T-helper 1 cell treated with Interleukin-12 subunit alpha and Interleukin-12 subunit beta and Interleukin-4 antibody, amounts not matched to agents 30 ng/mL and 1 ng/mL, for 36 hours (primary cell): Measurements from ENCODE around the gene SEL1L2. TPM values are rescaled to one million over a fixed set of nuclear protein-coding genes. Genes with fewer than 3 reads are reported as not detected.

Experiments
- intact Hi-C: fragments of 100-400 bp; cut with micrococcal nuclease; formaldehyde crosslinking; loops from one replicate; pipeline ENCODE4 v1.15.1; 2024
- total RNA-seq: library from RNA; stranded (reverse); gene quantifications from 2 replicates; pipeline ENCODE4 v1.2.3, GENCODE V29; 2022

Gene SEL1L2
- total RNA-seq, 1 donor from 2014 or later, result not detected

DNA sequence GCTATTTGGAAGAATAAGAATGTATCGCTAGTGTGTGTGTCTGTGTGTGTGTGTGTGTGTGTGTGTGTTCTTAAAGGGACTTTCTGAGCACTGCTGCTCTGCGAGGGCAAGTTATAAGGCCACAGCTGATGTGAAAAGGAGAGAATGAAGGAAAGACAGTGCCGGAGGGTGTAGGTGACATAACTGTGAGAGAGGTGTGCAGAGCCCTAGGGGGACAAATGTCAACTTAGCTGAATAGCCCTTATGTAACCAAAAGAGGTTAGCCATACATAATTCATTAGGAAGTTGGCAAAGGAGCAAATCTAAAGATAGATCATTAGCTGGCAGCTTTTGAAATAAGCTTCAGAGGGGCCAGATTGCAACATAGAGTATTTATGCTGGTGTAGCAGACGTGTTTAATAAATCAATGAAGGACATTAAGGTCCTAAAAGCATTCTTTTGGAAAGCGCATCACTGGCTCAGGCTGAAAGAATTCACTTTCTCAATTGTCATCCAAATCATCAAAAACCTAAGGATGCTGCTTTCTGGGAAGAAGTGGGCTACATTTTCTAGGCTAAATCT is 124.5 kb downstream of the SEL1L2 start:
- intact Hi-C loops, result no loop called here

DNA sequence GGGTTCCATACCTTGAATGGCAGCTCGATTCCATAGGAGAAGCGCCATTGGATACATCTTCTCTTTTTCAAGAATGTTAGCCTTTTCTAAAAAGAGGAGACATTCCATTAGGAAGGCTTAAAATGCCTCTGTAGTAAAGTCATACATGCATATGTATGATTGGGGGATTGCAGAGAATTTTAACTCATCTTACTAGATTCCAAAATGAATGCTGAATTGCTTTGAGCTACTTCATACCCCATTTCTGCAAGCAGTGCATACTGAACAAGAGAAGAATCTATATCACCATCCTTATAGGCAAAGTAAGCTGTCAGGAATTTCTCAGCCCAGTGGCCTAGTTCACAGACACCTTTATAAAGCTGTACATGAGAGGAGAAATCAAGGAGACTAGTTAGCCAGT is 125.3 kb downstream of the SEL1L2 start:
- intact Hi-C loops, result no loop called here

DNA sequence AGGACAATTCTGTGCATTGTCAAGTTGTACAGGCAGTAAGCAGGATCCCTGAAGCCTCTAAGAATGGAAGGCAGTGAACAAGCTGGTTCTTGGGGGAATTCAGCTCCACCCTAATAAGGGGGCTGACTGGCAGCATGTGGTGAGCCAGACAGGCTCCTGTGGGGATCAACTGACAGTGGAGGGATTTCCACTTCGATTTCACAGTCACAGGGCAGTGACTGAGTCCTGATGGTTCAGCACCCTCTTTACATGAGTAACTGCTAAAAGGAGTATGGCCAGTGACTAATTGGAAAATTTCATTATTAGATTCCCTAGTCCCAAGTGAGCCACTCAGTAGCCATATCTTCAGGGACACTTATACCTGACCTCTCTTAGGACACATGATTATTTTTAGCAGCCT is 127.2 kb downstream of the SEL1L2 start:
- intact Hi-C loops, result no loop called here

DNA sequence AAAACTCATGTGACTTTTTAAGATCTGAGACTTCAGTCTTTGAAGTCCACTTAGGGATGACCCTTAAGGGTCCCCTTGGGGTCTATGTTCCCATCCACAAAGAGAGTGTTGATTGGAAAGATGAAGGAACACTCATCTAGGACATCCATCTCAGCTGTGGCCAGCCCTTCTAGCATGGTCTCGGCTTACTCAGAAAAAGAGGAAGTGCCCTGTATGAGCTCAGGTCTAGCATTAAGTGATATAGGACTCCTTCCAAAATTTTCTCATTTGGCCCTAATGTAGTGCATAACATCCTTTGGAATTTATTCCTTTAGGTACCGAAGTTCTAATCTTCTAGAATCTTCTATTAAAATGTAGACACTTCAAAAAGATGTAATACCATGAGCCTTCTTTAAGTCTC is 128.2 kb downstream of the SEL1L2 start:
- intact Hi-C loops, result no loop called here

DNA sequence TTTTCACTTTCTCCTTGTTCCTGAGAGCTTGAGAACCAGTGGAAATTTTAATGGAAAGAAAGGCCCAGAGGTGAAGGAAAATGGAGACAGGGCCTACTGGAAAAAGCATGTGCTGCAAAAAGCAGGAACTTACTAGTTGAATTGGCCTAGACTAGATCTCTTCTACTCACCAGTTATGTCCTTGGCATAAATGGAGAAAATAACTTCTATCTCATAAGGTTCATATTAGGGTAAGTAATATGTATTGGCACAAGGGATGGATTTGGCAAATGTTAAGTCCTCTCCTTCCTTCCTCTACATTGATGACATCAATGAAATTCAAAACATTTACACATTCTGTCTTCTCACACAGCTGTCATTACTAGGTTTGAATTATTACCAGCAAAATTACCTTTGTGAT is 131.5 kb downstream of the SEL1L2 start:
- intact Hi-C loops, result no loop called here

DNA sequence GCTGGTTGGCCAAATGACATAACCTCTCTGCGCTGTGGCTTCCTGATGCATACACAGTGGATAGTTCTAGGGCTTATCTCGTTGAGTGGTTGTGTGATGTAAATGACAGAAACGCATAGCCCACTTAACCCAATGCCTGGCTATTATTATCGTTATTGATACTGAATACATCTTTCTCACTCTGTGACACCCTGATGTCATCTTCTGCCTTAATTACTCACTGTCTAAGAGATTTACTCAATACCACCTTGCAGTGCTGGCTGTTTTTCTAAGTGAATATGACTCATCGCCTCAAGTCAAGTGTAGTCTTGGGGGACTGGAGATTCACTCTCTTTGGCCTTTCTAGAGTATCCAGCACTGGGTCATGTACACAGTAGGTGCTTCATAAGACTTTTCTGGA is 132.0 kb downstream of the SEL1L2 start:
- intact Hi-C loops, result no loop called here

DNA sequence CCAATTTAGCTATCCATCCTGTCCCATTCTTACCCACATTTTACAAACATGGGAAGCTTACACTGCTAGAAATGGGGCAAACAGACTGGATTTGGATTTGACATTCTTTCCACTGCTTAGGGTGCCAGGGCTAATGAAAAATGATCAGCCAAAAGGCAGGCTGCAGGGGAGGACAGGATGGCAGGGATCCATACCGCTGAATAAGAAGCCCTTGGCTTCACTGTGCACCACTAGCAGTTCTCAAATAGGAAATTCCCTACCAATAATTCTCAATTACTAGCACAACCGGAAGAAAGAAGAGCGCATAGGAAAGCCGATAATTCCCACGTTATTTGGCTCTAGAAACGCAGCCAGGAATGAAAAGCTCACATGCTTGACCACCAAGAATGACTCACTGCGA is 132.5 kb downstream of the SEL1L2 start:
- intact Hi-C loops, result no loop called here

DNA sequence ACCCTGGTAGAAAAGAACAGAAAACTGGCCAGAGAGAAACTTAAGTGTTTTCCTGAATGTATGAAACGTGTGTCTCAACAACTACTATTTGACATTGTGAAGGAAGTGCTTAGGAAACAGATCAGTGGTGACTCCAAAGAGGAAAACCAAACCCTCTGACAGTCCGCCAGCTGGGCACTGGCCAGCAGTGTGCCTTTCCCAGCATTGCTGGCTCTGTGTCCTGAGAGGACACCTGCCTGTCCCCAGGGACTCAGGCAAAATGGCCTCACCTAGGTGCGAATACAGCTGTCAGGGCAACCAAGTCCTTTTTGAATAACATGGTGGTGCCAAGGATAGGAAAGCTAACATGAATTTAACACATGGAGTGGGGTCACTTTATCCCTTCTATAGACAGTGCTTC is 133.1 kb downstream of the SEL1L2 start:
- intact Hi-C loops, result no loop called here

DNA sequence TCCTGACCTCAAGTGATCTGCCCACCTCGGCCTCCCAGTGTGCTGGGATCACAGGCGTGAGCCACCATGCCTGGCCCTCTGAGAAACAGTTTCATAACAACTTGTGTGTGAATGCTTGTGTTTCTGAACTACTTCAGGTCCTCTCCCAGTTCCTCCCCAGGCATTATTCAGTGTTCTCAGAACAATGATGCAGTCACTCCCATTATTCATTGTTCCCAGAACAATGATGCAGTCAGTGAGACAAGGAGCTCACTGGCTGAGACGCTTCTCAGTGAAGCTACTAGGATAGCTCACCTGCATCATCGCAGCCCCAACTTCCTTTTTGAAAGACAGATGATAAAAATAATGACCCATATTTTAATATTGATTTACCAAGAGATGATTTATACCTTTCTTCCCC is 134.1 kb downstream of the SEL1L2 start:
- intact Hi-C loops, result no loop called here

DNA sequence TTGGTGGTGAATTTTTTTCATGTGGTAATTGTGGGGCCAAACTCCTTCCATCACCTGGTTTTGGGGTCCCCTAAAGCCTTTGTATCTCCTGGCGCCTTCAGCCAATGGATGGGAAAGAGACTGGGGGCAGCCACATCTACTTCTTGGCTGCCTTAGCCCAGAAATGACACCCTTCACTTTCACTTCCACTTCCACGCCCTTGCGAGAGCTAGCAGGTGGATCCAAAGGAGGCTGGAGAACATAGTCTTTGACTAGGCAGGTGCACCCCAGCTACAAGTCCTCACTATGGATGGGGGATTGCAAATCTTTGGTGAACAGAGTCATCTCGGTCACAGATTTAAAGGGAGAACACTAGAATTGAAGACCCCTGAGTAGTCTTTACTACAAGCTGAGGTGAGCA is 134.8 kb downstream of the SEL1L2 start:
- intact Hi-C loops, result no loop called here

DNA sequence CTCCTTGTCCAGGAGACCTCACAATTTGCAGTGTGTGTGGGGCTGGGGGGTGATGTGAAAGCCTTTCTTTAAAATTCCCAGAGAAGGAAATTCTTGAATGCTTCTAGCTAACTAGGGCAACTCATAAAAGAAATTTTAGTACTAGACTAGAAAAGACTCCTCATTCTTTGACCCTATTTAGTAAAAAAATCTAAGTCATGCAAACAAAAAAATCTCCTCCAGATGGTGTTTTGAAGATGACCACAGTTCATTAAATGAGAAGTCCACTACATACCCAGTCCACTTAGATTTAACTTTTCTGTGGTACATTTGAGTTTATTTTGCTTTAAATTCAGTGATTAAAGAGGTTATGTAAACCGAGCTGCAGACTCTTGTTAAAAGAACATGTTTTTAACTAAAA is 138.1 kb downstream of the SEL1L2 start:
- intact Hi-C loops, result no loop called here

DNA sequence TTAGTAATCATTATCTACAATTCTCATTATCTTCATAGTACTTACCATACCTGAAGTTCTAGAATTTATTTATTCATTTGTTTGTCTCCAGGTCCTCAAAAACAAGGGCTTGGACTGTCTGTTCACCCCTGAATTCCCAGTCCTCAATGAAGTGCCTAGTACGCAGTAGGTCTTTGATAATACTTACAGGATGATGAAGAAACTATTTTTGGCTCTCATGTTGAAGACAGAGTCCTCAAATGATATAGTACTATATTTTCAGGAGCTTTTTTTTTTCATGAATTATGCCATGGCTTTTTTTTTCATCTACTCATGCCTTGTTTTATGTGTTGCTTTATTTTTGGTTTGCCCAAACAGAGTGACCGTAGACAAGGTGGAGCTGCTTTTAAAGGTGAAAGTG is 139.1 kb downstream of the SEL1L2 start:
- intact Hi-C loops, result no loop called here

DNA sequence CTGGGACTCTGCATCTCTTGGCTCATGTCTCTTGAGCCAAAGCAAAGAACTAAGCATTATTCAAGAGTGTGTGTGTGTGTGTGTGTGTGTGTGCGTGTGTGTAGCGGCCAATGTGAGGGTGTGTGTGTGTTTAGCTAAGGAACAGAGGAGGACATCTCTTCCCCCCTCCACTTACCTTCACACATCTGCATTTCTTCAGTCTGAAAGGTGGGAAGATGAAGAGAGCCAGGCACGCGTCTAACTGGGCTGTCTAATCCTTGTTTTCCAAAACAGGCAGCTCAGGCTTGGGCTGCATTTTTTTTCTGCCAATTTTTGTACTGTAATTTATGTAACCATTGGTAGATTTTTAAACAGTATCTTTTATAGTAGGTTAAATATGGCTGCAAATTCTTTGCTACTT is 146.1 kb downstream of the SEL1L2 start:
- intact Hi-C loops, result no loop called here

DNA sequence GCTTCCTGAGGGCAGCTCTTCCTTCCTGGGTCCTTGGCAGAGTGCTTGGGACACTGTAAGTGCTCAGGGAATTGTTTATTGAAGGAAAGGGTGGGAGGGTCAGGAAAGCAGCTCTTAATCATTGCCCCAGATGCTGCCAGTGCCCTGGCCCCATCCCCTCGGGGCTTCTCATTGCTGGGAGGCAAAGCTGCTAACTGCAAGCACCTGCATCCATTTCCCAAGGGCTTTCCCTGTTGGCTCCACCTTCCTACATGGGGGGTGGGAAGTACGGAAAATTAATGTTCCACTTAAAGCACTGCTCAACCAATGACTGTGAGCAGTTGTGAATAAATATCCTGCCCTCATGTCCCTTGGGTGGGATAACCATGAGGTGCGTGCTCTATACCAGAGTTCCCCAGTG is 149.2 kb downstream of the SEL1L2 start:
- intact Hi-C loops, result no loop called here

DNA sequence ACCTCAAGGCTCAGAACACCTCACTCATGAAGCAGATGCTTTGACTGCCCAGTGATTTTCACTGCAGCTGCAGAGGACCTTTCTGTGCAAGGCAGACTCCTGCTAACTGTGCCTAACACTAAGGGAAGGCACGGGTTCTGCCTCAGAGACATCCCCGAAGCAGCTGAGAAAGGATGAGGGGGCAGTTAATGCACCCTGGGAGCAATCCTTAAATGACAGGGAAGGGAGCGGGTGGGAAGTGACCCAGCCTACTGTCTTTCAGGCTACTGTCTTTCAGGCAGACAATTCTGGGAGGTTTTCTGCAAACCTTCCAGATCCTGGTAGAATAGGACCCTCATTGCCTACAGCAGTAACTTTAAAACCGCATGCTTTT is 150.3 kb downstream of the SEL1L2 start:
- intact Hi-C loops, result no loop called here

DNA sequence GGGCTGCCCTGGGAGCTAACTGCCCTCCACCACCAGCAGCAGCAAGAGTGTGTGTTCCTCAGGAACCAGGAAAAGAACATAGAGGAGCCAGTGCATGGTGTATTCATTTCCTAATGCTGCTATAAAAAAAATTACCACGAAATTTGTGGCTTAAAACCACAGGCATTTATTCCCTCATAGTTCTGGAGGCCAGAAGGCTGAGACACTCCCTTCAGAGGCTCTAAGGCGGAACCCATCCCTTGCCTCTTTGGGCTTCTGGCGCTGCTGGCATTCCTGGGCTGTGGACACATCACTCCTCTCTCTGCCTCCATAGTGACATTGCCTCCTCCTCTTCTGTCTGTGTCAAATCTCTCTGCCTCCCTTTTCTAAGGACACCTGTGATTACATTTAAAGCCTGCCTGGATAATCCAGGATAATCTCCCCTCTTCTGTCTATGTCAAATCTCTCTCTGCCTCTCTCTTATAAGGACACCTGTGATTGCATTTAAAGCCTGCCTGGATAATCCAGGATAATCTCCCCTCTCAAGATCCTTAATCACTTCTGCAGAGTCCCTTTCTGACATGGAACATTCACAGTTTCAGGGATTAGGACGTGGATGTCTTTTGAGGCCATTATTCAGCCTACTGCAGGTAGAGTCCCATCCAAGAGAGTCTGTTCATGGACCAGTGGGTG is 150.9 kb downstream of the SEL1L2 start:
- intact Hi-C loops, result no loop called here

DNA sequence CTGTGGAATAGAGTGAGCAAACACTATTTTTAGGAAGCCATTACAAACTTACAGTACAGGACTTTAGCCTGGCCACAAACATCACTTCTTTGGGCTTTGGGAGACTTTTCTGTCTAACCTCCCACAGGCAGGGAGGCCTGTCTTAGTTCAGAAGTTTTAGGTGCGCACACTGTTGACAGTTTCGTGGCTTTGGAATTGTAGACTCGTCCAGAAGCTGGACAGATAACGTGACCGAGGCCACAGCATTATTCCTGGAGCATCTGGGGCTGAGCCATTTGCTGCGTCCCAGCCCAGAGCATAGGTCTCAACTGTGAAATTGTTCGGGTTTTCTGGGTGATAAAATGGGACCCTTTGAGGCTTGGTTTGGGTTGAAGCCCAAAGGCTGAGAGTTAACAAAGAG is 151.8 kb downstream of the SEL1L2 start:
- intact Hi-C loops, result no loop called here

DNA sequence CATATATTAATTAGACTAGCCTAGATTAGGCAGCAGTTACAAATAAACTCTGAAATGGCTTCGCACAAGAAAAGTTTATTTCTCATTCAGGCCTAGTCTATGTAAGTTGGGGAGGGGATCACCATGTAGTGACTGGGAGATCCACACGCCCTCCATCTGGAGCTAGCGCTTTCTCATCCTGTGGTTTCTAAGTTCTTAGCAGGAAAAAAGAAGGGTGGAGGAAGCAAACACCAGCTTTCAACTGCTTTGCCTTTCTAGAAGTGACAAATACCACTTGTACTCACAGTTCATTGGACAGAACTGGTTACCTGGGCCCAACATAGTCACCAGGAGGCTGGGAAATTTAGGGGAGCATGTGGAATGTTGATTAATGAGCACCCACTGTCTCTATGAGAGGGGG is 158.9 kb downstream of the SEL1L2 start:
- intact Hi-C loops, result no loop called here

DNA sequence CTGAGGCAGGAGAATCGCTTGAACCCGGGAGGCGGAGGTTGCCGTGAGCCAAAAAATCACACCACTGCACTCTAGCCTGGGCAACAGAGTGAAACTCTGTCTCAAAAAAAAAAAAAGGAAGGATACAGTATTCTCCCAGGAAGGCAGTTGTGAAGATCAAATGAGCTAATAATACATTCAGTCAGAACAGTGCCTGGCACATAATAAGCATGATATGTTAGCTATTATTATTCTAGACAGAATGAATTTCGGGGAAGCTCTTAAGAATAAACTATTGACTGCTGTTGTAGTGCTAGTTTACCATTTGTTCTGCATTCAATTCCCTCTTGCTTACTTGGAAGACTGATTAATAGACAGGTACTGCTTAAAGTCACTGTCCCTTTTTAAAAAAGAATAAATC is 164.9 kb downstream of the SEL1L2 start:
- intact Hi-C loops, result no loop called here

DNA sequence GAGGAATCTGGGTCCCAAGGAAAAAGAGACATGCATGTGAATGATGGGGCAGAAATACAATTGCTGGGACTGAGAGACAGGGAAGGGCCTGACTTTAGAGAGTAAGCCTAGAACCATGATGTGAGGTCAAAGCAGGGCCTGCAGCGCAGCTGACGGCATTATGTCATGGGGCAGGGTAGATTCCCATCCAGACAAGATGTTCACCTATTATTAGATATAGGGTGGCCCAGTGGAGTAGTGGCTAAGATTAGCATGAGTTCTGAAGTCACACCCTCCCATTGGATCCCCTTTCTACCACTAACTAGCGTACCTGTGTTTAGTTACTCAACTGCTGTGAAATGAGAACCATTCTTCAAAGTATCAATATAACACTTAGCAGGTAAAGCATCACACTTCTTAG is 166.0 kb downstream of the SEL1L2 start:
- intact Hi-C loops, result no loop called here

DNA sequence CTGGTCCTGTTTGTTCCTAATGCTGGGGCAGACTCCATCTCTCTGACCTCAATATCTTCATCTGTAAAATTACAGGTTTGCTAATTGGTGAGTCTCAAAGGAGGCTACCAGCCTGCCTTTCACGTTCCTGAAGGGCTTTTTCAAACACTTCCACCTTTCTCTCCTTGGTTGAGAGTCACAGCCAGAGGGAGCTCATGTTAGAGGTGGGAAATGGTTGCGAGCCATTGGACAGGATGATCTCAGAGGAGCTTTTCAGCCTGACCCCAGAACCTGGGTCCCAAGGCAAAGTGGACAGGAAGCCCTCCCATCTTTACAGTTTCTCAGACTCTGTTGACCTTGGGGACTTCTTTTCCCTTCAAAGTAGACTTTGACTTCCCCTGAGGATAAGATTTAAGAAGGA is 168.0 kb downstream of the SEL1L2 start:
- intact Hi-C loops, result no loop called here

DNA sequence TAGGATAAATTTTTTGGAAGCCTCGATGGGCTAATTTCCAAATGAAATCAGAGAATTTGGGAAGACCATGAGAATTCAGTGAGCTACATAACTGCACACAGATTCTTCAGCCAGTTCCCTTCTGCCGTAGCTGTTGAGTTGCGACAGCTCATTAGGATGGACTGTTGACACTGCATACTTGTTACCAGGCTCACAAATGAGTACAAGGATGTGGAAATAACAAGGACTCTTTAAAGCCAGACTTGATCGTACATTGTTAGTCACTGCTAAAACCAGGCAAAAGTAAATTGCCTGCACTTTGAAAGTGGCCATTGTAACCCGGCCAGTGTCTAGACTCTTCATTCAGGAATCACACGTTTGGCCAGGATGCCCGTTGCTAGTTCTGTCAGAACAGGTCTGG is 168.5 kb downstream of the SEL1L2 start:
- intact Hi-C loops, result loop anchor here (2.0 kb wide), 1 partner anchor 37 kb away; the partner anchor contains the start of genes ESF1 and NDUFAF5

DNA sequence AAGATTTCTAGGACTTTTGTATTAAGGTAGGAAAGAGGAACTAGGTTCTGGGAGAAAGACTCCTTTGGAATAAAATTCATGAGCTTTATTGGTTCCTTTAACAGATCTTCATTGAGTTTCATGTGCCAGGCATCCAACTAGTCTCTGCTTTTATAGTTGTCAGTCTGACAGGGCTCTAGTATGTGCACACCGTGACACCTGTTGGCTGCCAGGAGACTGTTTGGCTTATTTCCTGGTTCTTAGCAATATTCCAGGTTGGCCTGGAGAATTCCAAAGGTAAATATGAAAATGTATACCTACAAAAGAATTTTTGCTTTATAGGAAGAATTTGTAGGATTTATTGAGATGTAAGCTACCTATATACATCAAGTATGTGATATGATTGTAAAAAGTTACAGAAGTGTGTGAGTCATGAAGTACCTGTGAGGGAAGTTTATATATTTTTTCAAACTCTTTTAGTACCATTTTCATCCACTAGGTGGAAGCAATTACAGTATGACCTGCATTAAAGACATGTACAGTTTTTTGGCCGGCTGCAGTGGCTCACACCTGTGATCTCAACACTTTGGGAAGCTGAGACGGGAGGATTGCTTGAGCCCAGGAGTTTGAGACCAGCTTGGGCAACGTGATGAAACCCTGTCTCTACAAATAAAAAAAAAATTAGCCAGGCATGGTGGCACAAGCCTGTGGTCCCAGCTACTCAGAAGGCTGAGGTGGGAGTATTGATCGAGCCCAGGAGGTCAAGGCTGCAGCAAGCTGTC is 170.3 kb downstream of the SEL1L2 start:
- intact Hi-C loops, result loop anchor here (1.0 to 2.0 kb wide), 2 partner anchors 35 to 235 kb away; partner anchors contain the start of genes ESF1 and NDUFAF5
